ENCODE measurements around the gene RBBP9.

RBBP9 gene

GRCh38 chr20:18541741-18542140, 44.7 kb upstream of the RBBP9 start:
- Histone ChIP-seq H3K18ac (ENCODE audit: low read depth in 1 of 2, low read length in 2 of 2) (no peak overlapping the region), H3K14ac (ENCODE audit: low read length in 2 of 2) (no peak overlapping the region), H2AK5ac (ENCODE audit: low read length, severe bottlenecking) (no peak overlapping the region), H2BK120ac (ENCODE audit: low read depth, low read length) (no peak overlapping the region), H2BK5ac (ENCODE audit: low read depth, low read length, poor library complexity, severe bottlenecking) (no peak overlapping the region), H3K4ac (ENCODE audit: low read depth in 1 of 2, low read length in 2 of 2) (no peak overlapping the region), H3K79me1 (replicated peaks; ENCODE audit: low read length, poor library complexity, severe bottlenecking) (peaks cover 10% of the 10 kb centered on the region), H3K27me3 (ENCODE audit: control insufficient read depth in 1 of 2, insufficient read depth in 1 of 2, low read length in 2 of 2) (no peaks in the 10 kb centered on the region), H3K36me3 (ENCODE audit: control insufficient read depth in 1 of 2, insufficient read depth in 2 of 2, low read depth in 1 of 2, low read length in 2 of 2) (peaks cover 18 to 75% of the 10 kb centered on the region in 2 experiments), H3K27ac (ENCODE audit: low read length, poor library complexity, severe bottlenecking) (peak overlapping the region; percentile 92), H4K91ac (ENCODE audit: low read length) (no peak overlapping the region), H3K9me3 (ENCODE audit: control insufficient read depth, low read length) (no peaks in the 10 kb centered on the region), H2AFZ (ENCODE audit: low read depth, low read length) (no peak overlapping the region), H3K4me1 (ENCODE audit: control insufficient read depth, insufficient read depth, low read depth, low read length) (peaks cover 18% of the 10 kb centered on the region), H2BK15ac (ENCODE audit: low read depth, poor library complexity, severe bottlenecking) (no peak overlapping the region), H3K4me2 (ENCODE audit: low read length, poor library complexity, severe bottlenecking) (no peak overlapping the region), H3K23ac (ENCODE audit: low read length in 2 of 2) (no peak overlapping the region), H4K8ac (ENCODE audit: low read length) (no peak overlapping the region), H2BK12ac (ENCODE audit: low read length in 2 of 2) (no peak overlapping the region), H3K4me3 (ENCODE audit: insufficient read depth in 1 of 2, low read depth in 1 of 2, low read length in 2 of 2) (no peak overlapping the region), H3K9ac (ENCODE audit: low read length) (no peak overlapping the region)
- 84% methylated on average over 5 of the region's 5 CpGs for WGBS
- DNase-seq: no peak

GRCh38 chr20:18537651-18538050, 40.6 kb upstream of the RBBP9 start:
- Histone ChIP-seq H3K36me3 (ENCODE audit: control insufficient read depth in 1 of 2, insufficient read depth in 2 of 2, low read depth in 1 of 2, low read length in 2 of 2) (peaks cover 15 to 72% of the 10 kb centered on the region in 2 experiments), H3K18ac (ENCODE audit: low read depth in 1 of 2, low read length in 2 of 2) (no peak overlapping the region), H3K79me1 (replicated peaks; ENCODE audit: low read length, poor library complexity, severe bottlenecking) (peaks cover 9% of the 10 kb centered on the region), H3K27ac (ENCODE audit: low read length, poor library complexity, severe bottlenecking) (no peak overlapping the region), H3K14ac (ENCODE audit: low read length in 2 of 2) (no peak overlapping the region), H2BK120ac (ENCODE audit: low read depth, low read length) (no peak overlapping the region), H2AFZ (ENCODE audit: low read depth, low read length) (no peak overlapping the region), H4K8ac (ENCODE audit: low read length) (no peak overlapping the region), H3K23ac (ENCODE audit: low read length in 2 of 2) (no peak overlapping the region), H3K4ac (ENCODE audit: low read depth in 1 of 2, low read length in 2 of 2) (no peak overlapping the region), H2BK15ac (ENCODE audit: low read depth, poor library complexity, severe bottlenecking) (no peak overlapping the region), H2BK12ac (ENCODE audit: low read length in 2 of 2) (no peak overlapping the region), H3K4me2 (ENCODE audit: low read length, poor library complexity, severe bottlenecking) (no peak overlapping the region), H3K9ac (ENCODE audit: low read length) (no peak overlapping the region), H3K27me3 (ENCODE audit: control insufficient read depth in 1 of 2, insufficient read depth in 1 of 2, low read length in 2 of 2) (no peaks in the 10 kb centered on the region), H3K4me3 (ENCODE audit: insufficient read depth in 1 of 2, low read depth in 1 of 2, low read length in 2 of 2) (no peak overlapping the region), H3K9me3 (ENCODE audit: control insufficient read depth, low read length) (no peaks in the 10 kb centered on the region), H4K91ac (ENCODE audit: low read length) (no peak overlapping the region), H2AK5ac (ENCODE audit: low read length, severe bottlenecking) (no peak overlapping the region), H2BK5ac (ENCODE audit: low read depth, low read length, poor library complexity, severe bottlenecking) (no peak overlapping the region), H3K4me1 (ENCODE audit: control insufficient read depth, insufficient read depth, low read depth, low read length) (peaks cover 15% of the 10 kb centered on the region)
- DNase-seq: no peak
- 96% methylated on average over 2 of the region's 2 CpGs for WGBS

- no peak for DNase-seq
- Histone ChIP-seq H3K79me1 (replicated peaks; ENCODE audit: low read length, poor library complexity, severe bottlenecking) (peaks cover 16% of the 10 kb centered on the region), H3K4me3 (ENCODE audit: insufficient read depth in 1 of 2, low read depth in 1 of 2, low read length in 2 of 2) (no peak overlapping the region), H4K8ac (ENCODE audit: low read length) (no peak overlapping the region), H2AK5ac (ENCODE audit: low read length, severe bottlenecking) (no peak overlapping the region), H3K9ac (ENCODE audit: low read length) (no peak overlapping the region), H4K91ac (ENCODE audit: low read length) (no peak overlapping the region), H2AFZ (ENCODE audit: low read depth, low read length) (no peak overlapping the region), H3K27me3 (ENCODE audit: control insufficient read depth in 1 of 2, insufficient read depth in 1 of 2, low read length in 2 of 2) (no peaks in the 10 kb centered on the region), H2BK12ac (ENCODE audit: low read length in 2 of 2) (no peak overlapping the region), H3K4ac (ENCODE audit: low read depth in 1 of 2, low read length in 2 of 2) (no peak overlapping the region), H3K23ac (ENCODE audit: low read length in 2 of 2) (no peak overlapping the region), H2BK5ac (ENCODE audit: low read depth, low read length, poor library complexity, severe bottlenecking) (no peak overlapping the region), H3K9me3 (ENCODE audit: control insufficient read depth, low read length) (no peaks in the 10 kb centered on the region), H3K18ac (ENCODE audit: low read depth in 1 of 2, low read length in 2 of 2) (no peak overlapping the region), H2BK120ac (ENCODE audit: low read depth, low read length) (no peak overlapping the region), H3K36me3 (ENCODE audit: control insufficient read depth in 1 of 2, insufficient read depth in 2 of 2, low read depth in 1 of 2, low read length in 2 of 2) (peaks cover 30 to 78% of the 10 kb centered on the region in 2 experiments), H3K4me2 (ENCODE audit: low read length, poor library complexity, severe bottlenecking) (no peak overlapping the region), H3K4me1 (ENCODE audit: control insufficient read depth, insufficient read depth, low read depth, low read length) (peaks cover 6% of the 10 kb centered on the region), H2BK15ac (ENCODE audit: low read depth, poor library complexity, severe bottlenecking) (no peak overlapping the region), H3K27ac (ENCODE audit: low read length, poor library complexity, severe bottlenecking) (no peak overlapping the region), H3K14ac (ENCODE audit: low read length in 2 of 2) (no peak overlapping the region)
- WGBS: 88% methylated on average over 6 of the region's 6 CpGs
These were observed 37.1 kb upstream of the RBBP9 start for GRCh38 chr20:18533978-18534644.

- peak overlapping the region; percentile 21 for H3K27ac ChIP-seq (ENCODE audit: low read length, poor library complexity, severe bottlenecking)
- no peak overlapping the region for H3K23ac ChIP-seq (ENCODE audit: low read length in 2 of 2)
- H2BK120ac ChIP-seq (ENCODE audit: low read depth, low read length): no peak overlapping the region
- H3K18ac ChIP-seq (ENCODE audit: low read depth in 1 of 2, low read length in 2 of 2): no peak overlapping the region
- no peak overlapping the region for H3K4me3 ChIP-seq (ENCODE audit: insufficient read depth in 1 of 2, low read depth in 1 of 2, low read length in 2 of 2)
- no peak overlapping the region for H3K4me2 ChIP-seq (ENCODE audit: low read length, poor library complexity, severe bottlenecking)
- H3K36me3 ChIP-seq (ENCODE audit: control insufficient read depth in 1 of 2, insufficient read depth in 2 of 2, low read depth in 1 of 2, low read length in 2 of 2): peaks cover 30 to 81% of the 10 kb centered on the region in 2 experiments
- no peaks in the 10 kb centered on the region for H3K27me3 ChIP-seq (ENCODE audit: control insufficient read depth in 1 of 2, insufficient read depth in 1 of 2, low read length in 2 of 2)
- H3K9me3 ChIP-seq (ENCODE audit: control insufficient read depth, low read length): no peaks in the 10 kb centered on the region
- no peak overlapping the region for H4K8ac ChIP-seq (ENCODE audit: low read length)
- H3K4ac ChIP-seq (ENCODE audit: low read depth in 1 of 2, low read length in 2 of 2): no peak overlapping the region
- H4K91ac ChIP-seq (ENCODE audit: low read length): no peak overlapping the region
- H2AFZ ChIP-seq (ENCODE audit: low read depth, low read length): no peak overlapping the region
- no peak overlapping the region for H2BK15ac ChIP-seq (ENCODE audit: low read depth, poor library complexity, severe bottlenecking)
- no peak overlapping the region for H3K9ac ChIP-seq (ENCODE audit: low read length)
- no peak overlapping the region for H2BK12ac ChIP-seq (ENCODE audit: low read length in 2 of 2)
- peaks cover 16% of the 10 kb centered on the region for H3K79me1 ChIP-seq (replicated peaks; ENCODE audit: low read length, poor library complexity, severe bottlenecking)
- no peak overlapping the region for H2BK5ac ChIP-seq (ENCODE audit: low read depth, low read length, poor library complexity, severe bottlenecking)
- peaks cover 6% of the 10 kb centered on the region for H3K4me1 ChIP-seq (ENCODE audit: control insufficient read depth, insufficient read depth, low read depth, low read length)
- H3K14ac ChIP-seq (ENCODE audit: low read length in 2 of 2): no peak overlapping the region
- H2AK5ac ChIP-seq (ENCODE audit: low read length, severe bottlenecking): no peak overlapping the region
- DNase-seq: no peak
- 93% methylated on average over 1 of the region's 1 CpG for WGBS
These were observed 36.5 kb upstream of the RBBP9 start for GRCh38 chr20:18533491-18533890.
